CD4-positive, alpha-beta T cell treated with Interleukin-15 for 1 hour (primary cell): ENCODE results near the gene FHIT.

Experiments
- DNase-seq: peaks from one replicate; pipeline ENCODE4 v3.0.0-alpha.2; 2020

The FHIT gene

DNA sequence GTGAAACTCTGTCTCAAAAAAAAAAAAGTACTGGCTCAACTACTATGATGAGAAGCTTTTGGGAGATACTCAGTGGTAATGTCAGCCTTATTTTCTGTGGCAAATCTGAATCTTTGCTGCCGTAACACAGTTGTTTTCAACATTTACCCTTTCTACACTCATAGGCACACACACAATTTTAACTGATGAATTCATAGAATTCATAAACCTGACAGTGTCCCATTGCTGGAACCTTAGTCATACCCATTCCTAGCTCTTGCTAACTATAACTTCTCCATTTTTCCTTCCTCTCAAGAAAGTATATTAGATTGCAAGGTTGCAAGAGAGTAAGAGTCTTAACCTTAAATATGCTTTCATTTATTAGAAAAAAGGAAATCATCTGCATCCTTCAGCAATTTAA is 496.6 kb downstream of the FHIT start:
- DNase-seq, result no peak

DNA sequence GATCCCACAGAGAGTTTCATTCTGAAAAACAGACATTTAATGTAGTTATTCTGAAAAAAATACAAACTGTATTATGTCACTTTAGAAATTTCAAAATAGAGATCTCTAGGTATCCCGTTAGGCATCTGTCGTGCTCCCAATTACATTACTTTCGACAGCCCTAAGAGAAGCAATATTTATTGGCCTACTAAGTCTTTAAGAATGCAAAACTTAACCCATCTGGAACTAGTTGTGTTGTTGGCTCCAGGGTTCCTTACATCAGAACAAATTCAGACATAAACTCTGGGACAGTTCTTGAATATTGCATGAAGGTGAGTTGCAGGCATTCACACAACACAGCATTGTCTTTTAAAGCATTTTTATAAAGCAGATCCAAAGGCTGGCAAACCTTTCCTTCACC is 498.4 kb downstream of the FHIT start:
- no peak for DNase-seq

DNA sequence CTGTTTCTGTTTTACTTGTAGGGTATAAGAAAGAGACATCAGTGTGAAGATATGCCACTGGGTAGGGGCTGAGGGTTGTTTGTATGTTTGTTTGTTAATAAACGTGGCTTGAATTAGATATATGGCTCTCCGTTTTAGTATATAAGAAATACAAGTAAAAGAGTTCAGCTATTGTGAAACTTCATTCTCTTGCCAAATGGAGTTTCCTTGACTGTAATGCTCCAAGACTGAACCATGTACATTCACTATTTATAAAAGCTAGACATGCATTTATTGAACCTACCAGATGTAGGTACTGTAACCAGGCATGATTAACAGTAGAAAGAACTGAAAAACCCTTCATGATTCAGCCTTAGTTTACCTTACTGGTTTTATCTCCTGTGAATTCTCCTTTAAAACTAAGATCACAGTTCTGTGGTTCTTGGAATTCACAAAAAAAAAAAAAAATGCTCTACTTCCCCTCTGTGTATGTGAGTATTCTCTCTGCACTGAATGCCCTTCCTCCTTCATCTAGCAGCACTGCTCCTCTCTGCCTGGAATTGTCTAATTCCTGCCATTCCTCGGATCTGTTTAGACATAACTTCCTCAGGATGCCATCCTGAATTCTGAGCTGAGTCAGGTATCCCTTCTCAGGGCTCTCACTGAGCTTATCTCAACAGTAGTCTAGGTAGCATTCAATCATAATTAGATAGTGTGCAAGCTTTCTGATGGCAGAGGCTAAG is 504.4 kb downstream of the FHIT start:
- no peak for DNase-seq

DNA sequence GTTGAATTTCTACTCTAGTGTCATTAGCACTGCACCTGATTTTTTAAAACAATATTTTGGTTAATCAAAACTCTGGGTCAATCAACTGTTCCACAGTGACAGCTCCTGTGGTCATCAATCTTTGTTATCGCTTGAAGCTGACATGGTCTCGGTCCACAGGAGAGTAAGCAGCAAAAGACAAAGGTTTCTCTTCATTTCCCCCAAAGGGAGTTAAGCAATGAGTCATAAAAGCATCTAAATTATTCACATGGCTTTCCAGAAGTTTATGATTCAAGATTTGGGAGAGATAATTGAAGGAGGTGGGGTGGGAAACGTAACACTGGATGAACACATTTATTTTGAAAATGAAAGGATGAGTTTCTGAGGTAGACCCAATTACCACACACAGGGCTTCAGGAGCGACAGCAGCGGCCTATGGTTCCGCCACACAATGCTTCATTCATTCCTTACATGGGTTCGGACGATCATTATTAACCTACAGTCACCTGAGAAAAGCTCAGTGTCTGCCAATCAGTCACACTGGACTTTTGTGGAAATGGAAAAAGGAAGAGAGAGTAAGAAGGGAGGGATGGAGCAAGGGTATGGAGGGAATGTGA is 505.1 kb downstream of the FHIT start:
- DNase-seq, result no peak

DNA sequence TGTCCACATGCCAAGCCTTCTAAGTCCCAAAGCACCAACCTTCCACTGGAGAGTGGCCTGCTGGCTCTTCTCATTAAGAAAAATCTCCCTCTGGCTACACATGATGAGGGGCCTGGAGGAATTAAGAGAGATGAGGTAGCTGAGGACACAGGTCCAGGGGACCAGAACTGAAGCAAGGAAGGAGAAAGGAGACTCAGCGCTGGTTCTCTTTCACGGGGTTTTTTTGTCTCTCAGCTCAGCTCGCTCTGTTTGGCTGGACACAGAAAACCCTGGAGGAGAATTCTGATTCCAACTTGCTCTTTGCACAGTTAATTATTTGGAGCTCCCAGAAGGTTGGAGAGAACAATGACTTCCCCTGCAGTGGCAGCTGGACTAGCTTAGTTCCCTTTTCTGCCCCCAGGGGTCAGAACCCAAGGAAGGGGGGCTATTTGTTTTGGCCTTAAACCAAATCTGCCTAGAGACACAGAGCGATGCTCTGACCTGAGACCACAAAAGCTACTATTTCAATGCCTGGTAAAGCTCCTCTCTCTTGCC is 507.6 kb downstream of the FHIT start:
- no peak for DNase-seq

DNA sequence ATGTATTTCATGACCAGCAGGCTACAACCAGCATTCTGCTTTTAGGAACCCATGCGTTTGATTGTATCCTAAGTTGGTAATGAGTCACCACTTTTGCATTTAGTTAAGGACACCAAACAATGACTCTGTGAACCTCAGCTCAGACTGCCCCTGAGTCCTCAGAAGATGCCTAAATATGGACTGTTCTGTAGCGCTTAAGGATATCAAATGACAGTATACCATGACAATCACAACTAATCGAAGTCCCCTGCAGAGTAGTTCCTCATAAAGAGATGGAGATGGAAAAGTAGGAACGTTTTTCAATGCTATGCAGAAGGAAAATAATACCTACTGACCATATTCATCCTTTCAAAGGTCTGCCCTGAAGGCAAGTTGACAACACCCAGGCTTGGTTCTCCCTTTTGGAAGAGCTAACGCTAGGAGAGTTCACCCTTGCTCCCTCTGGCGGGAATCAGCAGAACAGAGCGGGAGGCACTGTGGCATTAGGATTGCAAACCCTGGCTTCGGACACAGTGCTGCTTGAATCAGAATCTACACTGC is 508.6 kb downstream of the FHIT start:
- no peak for DNase-seq

DNA sequence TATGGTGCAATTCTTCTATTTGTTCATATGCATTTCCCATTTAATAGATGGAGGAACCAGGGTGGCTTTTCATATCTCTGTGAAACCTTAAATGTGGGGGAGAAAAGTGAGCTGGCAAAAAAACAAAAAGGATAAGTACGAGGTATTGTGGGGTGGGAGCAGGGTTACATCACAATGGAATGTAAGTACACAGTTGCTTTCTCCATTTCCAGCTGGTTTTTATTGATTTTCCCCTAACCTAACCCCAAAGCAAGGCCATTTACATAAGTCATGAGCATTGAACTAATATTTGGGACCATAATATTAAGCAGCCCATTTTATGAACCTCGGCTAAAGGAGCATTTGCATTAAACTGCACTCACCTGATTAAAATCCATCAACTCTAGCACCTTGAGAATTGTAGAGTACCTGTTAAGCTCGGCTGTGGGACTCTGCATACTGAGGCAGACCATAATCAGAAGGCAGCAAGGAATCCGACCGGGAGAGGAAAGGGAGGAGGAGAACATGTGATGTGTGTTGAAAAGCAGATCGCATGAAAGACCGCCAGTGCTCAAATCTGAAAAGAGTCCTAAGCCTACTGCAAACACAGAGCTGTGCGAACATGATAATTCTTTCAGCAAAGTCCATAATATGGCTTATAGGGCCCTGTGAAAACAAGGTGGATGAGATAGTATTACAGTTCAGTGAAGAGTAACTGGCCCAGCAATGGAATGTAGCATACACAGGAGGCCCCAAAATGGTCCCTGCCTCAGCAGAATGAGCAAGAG is 513.4 kb downstream of the FHIT start:
- no peak for DNase-seq

DNA sequence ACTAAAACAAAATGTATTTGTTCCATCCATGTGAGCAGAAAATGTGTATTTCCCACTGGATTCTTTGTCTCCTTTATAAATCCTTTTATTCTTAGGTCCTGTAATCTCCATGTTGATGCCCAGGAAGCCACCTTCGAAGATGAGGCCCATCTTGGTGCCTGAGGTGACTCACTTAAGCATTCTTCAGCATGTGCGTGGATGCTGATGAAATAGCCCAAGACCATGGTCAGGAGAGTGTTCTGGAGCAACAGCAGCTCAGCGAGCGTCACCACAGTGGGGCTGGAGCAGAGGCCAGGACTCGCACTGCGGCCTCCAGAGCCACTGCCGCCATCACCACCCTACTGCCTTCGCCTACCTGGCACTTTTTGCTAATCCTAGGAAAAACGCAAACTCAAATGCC is 520.9 kb downstream of the FHIT start:
- no peak for DNase-seq

DNA sequence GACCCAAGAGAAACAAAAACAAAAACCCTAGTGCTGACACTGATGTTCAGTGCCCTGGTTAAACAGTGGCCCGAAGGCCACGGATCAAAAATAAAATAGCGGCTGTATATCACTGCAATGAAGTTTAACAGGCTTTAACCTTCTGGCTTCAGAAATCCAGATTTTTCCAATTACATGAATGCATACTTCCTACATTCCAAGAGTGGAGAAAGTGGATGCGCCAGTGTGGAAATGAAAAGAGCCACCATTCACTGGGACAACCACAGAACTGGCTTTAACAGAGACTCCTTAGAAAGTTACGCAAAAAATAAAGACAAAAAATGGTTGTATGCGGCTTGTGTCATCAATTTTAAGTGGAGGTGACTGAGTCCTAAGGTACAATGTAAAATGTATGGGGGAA is 522.2 kb downstream of the FHIT start:
- DNase-seq, result no peak

DNA sequence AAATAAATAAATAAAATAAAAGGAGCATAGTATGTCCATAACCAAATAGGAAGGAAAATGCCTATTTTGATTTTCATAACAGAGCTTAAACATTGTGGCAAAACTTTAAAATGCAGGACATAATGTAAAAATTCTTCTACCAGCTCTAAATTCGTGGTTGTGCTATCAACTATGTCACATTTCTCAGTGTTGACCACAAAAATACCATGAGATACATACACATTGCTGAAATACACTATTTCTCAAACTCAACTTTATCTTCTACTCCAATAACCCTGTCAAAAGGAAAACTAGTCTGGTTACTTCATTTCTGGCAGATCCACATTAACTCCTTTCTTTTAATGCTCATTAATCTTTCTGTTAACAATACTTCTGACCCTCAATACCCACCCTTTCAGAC is 523.2 kb downstream of the FHIT start:
- no peak for DNase-seq

DNA sequence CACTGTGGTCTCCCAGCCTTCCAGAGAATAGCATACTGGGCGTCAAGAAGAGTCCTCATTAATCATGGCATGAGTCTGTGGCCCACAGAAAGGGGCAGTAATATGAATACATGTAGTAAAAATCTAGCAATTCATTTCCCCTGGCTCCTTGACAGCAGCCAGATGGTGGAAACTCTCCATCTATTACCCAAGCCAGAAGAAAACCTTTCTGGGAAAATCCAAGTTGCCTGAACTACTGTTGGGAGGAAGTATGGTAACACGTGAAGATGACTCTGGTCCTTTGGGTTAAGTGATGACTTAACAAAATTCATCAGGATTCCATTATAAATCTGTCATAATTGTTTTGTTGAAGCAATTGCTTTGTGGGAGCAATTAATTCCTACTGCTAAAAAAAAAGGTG is 530.5 kb downstream of the FHIT start:
- no peak for DNase-seq

DNA sequence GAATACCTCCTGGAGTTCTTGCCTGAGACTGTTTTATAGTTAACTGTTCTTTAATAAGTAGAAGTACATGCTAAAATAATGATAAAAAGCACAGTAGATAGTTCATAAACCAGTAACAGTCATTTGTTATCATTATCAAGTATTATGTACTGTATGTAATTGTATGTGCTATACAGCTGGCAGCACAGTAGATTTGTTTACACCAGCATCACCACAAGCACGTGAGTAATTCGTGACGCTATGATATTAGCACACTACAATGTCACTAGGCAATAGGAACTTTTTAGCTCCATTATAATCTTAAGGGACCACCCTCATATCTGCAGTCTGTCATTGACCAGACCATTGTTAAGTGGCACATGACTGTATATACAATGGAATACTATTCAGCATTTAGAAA is 534.7 kb downstream of the FHIT start:
- DNase-seq, result no peak

DNA sequence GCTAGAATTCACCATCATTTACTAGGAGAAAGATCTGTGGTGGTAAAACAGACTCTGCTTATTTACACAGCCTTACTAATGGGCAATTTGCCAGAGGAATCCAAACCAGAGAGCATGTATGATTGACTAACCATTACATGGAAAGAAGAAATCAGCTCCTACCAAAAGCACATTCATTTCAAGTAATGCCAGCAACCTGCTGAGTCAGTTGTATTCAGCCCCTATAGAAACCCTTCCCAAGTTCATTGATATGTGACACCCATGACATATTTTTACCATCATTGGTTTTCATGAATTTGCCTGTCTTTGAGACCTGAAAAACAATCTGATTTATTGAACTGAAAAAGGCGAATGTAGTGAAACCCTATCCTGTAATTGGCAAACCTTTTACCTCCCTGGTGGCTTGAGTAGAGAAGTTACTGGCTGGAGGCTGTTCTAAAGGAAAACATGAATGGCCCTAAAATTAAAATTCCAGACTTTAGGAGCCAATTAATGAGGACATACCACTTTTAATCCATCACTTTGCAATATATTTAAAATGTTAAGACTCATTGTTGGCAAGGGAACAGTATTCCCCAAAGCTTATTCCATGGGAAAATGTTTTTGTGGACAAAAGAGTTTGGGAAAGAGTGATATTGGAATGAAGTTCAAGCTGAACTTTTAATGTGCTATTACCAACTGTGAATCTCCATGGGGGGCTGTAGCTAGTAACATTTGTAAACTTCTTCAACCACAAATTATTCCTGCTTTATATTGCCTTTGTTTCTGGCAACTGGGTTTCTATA is 542.9 kb downstream of the FHIT start:
- DNase-seq, result no peak

DNA sequence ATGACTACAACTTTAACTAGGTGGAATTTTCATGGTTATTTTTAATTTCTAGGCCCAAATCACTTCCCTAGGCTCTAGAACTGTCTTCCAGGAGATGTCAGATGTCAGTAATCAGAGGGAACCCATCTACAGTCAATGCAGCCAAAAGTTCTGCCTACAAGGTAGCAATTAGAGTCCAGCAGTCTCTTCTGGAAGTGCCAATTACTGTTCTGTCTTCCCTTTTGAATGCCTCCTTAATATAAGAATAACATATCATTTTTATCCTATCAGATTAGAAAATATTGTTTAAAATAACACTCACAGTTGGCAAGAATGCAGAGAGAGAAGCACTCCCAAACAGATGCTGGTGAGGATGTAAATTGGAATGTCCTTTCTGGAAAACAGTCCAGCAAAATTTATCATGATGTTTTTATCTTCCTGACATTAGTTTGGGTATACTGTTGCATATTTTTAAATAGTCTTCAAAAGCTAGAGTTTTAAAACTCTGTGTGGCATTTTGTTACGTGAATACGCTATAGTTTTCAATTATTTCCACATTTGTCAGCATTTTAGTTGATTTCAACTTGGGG is 543.7 kb downstream of the FHIT start:
- DNase-seq, result no peak

DNA sequence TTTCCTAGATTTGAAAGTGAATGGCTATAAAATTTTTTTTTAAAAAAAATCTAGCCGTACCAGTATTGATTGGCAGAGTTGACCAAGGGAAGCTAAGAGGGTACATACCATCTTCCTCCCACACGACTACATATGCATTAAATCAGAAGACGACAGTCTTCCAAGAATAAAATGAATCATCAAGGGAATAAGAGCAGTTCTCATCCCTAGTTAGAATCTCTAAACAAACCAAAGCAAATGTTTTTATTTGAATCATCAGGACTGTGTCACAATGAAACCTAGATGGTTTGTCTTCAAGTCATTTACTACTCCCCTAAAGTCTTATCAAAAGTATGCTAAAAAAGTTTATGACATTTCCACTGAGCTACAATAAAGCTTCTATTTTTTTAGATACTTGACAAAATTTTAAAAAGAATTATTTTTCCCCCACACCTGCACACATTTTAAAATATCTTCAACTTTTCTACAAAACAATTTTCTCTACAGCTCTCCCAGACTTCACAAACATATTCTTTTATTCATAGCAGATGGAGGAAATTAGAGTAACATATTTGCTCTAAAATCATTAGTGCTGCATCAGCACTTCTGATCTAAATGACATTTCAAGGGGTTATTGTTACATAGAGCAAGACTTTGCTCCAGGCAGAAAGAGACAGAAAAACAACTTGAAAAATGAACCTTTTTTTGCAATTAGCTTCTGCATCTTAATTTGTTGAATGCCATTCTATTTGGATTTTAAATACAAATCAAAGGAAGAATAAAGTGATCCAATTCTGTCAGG is 547.1 kb downstream of the FHIT start:
- no peak for DNase-seq

DNA sequence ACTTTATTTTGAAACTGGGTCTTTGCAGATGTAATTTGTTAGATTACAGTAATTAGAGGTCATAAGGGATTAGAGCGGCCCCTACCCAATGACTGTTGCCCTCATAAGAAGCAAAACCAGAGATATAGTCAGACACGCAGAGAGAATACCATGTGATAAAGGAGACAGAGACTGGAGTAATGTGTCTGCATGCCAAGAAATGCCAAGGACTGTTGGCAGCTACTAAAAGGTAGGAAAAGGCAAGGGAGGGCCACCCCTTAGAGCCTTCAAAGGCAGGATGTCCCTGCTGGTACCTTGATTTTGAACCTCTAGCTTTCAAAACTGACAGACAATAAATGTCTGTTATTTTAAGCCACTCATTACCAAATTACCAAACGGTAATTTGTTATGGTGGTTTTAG is 548.2 kb downstream of the FHIT start:
- no peak for DNase-seq

DNA sequence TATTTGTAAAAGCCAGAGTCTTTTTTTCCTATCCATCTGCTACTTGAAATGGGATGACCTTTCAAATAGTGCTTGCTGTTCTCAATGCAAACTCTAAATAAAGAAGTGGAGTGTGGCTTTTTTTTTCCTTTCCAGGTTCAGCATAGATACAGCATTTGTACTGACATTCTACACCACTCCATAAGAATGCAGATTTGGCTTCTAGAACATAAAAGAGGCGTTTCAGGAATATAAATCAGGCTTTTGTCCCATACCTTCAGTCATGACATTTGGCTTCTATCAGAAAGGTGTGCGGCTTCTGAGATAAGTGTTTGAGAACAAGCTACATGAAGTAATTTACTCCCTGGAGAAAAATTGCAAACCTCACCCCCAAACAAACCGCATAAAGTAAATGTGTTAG is 553.1 kb downstream of the FHIT start:
- no peak for DNase-seq

DNA sequence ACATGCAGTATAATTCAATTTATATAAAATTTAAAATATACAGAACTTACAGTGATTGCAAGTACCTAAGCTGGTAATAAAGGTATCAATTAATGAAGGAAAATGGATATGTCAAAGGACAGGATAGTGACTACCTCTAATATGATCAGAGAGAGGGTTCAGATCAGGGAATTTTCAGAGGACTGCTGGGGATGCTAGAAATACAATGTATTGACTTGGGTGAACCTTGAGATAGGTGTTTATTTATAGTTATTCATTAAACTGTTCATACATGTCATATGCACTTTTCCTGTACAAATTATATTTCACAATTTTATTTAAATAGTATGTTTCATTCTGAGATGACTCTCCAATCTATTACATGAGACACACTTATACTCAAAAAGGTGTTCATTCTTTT is 554.1 kb downstream of the FHIT start:
- DNase-seq, result no peak

DNA sequence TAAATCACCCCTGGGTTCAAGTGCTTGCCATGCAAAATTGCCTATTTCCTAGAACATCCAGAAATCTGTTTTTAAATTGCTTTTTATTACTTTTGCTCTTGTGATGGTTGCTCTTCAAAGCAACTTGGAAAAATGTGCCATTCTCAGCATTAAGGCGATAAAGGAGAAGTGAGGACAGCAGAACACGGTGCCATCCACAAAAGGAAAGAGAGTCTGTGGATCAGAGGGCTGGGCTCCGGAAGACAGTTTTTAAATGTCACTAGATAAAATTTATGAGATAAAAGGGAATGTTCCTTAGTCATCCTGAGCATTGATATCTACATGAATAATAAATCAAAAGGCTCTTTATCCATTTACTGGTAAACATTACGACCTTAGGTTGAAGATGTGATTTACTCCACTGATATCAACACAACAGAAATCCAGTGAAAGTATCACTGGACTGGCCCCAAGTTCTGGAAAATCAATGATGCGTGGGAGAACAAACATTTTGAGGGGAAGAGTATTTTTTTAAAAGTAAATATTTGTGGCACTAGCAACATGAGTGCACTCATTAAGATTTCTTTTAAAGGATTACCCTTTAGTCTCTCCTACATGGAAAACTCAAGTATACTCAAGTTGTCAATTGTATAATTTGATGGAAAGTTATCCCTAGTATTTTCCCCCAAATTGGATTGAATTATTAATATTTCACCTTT is 554.7 kb downstream of the FHIT start:
- no peak for DNase-seq

DNA sequence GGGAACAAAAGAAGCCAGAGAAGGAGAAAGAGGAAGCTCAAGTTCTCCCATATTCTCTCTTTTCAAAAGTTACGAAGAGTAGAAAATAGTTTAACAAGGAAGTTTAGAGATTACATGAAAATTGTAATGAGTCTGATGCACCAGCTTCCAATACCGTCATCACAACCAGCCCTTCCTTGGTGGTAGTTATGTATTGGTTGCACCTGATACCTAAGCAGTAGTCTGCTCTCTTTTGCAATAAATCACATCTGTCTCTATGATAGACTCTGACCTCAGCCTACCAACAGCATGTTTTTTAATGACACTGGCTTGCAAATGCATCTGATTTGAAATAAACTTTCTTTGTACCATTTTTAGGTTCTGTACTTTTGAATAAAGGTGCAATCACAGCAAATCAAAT is 575.8 kb downstream of the FHIT start:
- no peak for DNase-seq

DNA sequence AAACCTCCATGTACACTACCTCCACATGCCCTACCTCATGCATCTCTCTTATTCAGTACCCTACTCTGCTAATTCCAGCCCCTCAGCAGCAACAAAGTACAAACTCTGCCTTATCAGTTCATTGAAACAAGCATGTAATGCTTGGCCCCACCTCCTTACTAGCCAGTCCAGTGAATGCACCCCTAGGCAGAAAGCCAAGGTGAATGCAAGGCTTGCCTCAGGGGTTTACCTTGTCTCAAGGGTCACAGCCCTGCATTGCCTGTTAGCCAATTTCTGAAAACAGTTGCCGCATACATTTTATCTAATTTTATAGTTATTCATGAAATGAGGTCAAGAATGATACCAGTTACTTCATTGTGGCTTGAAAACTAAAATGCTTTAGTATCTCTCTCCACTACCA is 576.4 kb downstream of the FHIT start:
- no peak for DNase-seq
